HUES48 (cell line): Measurements from ENCODE around the gene RSPH9.
A peak's percentile ranks its signal among the peaks of the same experiment; 100 is the strongest.

Experiments used
- H3K27ac ChIP-seq: one replicate; pipeline ENCODE4 v1.7.0; 2013; ENCODE audit warnings: low read depth, low read length, inconsistent platforms
- H3K27me3 ChIP-seq: 2 replicates; pipeline ENCODE4 v1.6.1; 2013; ENCODE audit warnings: mild to moderate bottlenecking, low read length; ENCODE audit not compliant: control insufficient read depth, insufficient read depth
- H3K36me3 ChIP-seq: 2 replicates; pipeline ENCODE4 v1.6.1; 2013; ENCODE audit warnings: low read length; ENCODE audit not compliant: control insufficient read depth, insufficient read depth
- H3K4me1 ChIP-seq: 2 replicates; pipeline ENCODE4 v1.6.1; 2013; ENCODE audit warnings: mild to moderate bottlenecking, low read length; ENCODE audit not compliant: control insufficient read depth, insufficient read depth
- H3K4me3 ChIP-seq: 2 replicates; pipeline ENCODE4 v1.5.1; 2013; ENCODE audit warnings: mild to moderate bottlenecking, low read depth, low read length
- H3K9ac ChIP-seq: 2 replicates; pipeline ENCODE4 v1.6.1; 2013; ENCODE audit warnings: mild to moderate bottlenecking, low read depth, low read length, moderate library complexity
- H3K9me3 ChIP-seq: 2 replicates; pipeline ENCODE4 v1.6.1; 2013; ENCODE audit warnings: low read length; ENCODE audit not compliant: control insufficient read depth, insufficient read depth

Gene RSPH9

DNA sequence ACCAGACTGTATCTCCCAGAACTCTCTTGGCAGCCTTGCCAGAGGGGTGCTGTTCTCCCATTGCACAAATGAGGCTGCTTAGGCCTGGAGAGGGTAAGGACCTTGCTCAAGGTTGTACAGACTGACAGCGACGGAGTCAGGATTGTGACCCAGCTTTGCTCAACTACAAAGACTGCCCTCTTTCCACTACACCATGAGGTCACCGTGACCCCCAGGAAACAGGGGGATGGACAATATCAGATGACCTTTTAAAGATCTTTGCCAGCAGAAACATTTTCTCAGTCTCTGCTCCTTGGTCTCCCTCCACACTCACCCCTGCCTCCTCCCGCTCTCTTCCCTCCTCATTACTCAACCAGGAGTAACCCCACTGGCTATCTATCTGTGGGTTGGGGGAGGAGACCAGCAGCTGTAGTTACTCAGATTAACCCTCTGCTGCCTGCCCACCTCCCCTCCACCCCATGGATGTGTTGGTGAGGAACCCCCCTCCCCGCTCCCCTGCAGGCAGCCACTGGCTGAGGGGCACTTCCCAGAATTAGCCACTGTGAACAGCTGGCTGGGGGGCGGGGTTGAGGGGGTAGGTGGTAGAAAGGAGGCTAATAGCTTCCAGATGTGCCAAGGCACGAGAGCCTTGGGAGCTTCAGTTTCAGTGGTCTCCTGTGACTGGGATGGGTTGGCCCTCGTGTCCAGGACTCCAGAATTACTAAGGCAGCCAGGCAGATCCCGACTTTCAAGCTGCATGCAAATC, 69.6 kb downstream of the RSPH9 start:
- H3K4me1 ChIP-seq = peaks cover 9% of the 10 kb centered on the region

DNA sequence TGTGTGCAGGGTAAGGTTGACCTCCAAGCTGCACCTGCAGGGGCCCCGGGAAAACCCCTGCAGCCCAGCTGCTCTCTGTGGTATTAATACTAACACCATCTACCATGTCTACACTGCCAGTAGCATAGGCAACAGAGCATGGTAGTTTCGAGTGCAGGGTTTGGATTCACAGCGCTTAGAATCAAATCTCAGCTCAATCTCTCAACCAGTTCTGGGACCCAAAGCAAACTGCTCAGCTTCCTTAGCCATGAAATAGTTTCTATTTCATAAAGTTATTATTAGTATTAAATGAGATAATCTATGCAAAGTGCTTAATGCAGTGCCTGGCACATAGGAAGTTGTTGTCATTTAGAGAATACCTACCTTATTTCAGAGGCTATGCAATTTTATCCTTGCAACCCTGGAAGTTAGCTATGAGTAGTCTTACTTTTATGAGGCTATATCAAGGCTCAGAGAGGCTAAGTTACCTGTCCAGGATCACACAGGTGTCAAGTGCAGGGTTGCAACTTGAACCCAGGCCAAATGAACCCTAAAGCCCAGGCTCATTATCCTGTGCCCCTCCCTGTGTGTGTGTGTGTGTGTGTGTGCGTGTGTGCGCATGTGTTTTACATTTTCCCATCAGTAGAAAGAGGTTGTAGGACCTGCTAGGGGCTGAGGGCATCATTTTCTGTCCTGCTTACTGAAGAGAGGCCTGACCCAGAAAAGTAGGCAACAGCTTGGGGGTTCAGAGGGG, 70.4 kb downstream of the RSPH9 start:
- no peak overlapping the region for H3K27ac ChIP-seq
- H3K9me3 ChIP-seq = no peaks in the 10 kb centered on the region
- no peak overlapping the region for H3K9ac ChIP-seq
- H3K36me3 ChIP-seq = no peaks in the 10 kb centered on the region
- peaks cover 5% of the 10 kb centered on the region; the same call in 1 of the 2 replicates for H3K4me1 ChIP-seq
- no peaks in the 10 kb centered on the region for H3K27me3 ChIP-seq
- no peak overlapping the region for H3K4me3 ChIP-seq

More for the DNA sequence above, 69.6 kb downstream of the RSPH9 start:
- Histone ChIP-seq H3K4me3 (no peak overlapping the region), H3K27me3 (no peaks in the 10 kb centered on the region), H3K36me3 (no peaks in the 10 kb centered on the region), H3K9me3 (no peaks in the 10 kb centered on the region), H3K9ac (no peak overlapping the region), H3K27ac (peak overlapping the region; percentile 14)

DNA sequence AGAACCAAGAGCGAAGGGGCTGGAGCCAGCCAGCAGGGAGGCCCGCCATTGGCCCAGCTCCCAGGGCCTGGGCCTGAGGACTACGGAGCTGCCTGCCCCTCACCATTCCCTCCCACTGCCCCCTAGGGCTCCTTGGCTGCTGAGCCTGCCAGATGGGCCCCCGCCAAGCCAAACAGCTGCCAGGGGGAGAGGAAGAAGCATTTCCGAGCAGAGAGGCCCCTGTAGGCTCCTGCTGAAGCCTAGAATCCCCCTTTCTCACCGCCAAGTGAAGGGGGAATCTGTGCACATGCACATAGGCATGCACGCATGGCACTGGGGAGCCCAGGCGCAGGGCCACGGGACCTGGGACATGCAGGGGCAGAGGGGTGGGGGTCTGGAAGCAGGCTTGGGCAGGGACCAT, 71.3 kb downstream of the RSPH9 start:
- no peak overlapping the region for H3K9ac ChIP-seq

DNA sequence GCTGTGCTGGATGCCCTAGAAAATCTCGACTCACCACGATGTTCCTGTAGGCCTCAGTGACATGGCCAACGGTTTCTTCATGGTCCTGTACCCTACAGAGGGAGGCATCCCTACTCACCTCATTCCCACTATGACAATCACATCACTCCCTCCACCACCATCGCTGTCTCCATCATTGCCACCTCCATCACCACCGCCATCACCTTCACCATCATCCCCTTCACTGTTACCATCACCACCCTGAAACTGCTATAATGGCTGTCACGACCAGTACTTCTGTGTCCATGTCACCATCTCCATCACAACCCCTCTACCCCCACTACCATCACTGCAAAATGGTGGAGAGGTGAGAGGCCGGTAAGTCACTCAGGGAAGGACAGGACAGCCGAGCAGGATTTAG, 72.6 kb downstream of the RSPH9 start:
- Histone ChIP-seq H3K36me3 (no peaks in the 10 kb centered on the region), H3K27me3 (no peaks in the 10 kb centered on the region), H3K27ac (no peak overlapping the region), H3K4me1 (peaks cover 5% of the 10 kb centered on the region; the same call in 1 of the 2 replicates), H3K9ac (no peak overlapping the region), H3K4me3 (no peak overlapping the region), H3K9me3 (no peaks in the 10 kb centered on the region)

More for the DNA sequence above, 71.3 kb downstream of the RSPH9 start:
- H3K4me3 ChIP-seq = no peak overlapping the region
- no peaks in the 10 kb centered on the region for H3K9me3 ChIP-seq
- no peaks in the 10 kb centered on the region for H3K36me3 ChIP-seq
- peaks cover 5% of the 10 kb centered on the region; the same call in 1 of the 2 replicates for H3K4me1 ChIP-seq
- no peaks in the 10 kb centered on the region for H3K27me3 ChIP-seq
- H3K27ac ChIP-seq = no peak overlapping the region

DNA sequence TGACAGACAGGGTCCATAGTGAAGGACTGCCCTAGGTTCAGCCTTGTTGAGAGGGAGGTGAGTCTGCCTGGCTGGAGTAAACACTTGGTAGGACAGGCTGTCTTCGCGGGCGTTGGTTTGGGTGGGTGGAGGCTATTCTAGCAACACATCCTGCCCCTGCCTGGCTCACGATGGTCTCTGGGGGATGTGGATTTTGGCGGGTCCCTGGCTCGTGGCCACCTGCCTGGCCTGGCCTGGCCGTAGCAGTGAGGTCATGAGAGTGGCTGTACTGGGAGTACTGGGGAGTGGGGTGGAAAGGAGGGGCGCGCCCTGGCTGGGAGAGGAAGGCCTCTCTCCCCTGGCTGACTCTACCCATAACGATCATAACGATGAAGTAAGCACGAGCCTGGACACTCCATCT, 73.0 kb downstream of the RSPH9 start:
- no peaks in the 10 kb centered on the region for H3K9me3 ChIP-seq
- no peaks in the 10 kb centered on the region for H3K27me3 ChIP-seq
- H3K4me1 ChIP-seq = peaks cover 5% of the 10 kb centered on the region; the same call in 1 of the 2 replicates
- peak overlapping the region; percentile 41 for H3K27ac ChIP-seq
- H3K9ac ChIP-seq = no peak overlapping the region
- H3K36me3 ChIP-seq = no peaks in the 10 kb centered on the region
- no peak overlapping the region for H3K4me3 ChIP-seq

DNA sequence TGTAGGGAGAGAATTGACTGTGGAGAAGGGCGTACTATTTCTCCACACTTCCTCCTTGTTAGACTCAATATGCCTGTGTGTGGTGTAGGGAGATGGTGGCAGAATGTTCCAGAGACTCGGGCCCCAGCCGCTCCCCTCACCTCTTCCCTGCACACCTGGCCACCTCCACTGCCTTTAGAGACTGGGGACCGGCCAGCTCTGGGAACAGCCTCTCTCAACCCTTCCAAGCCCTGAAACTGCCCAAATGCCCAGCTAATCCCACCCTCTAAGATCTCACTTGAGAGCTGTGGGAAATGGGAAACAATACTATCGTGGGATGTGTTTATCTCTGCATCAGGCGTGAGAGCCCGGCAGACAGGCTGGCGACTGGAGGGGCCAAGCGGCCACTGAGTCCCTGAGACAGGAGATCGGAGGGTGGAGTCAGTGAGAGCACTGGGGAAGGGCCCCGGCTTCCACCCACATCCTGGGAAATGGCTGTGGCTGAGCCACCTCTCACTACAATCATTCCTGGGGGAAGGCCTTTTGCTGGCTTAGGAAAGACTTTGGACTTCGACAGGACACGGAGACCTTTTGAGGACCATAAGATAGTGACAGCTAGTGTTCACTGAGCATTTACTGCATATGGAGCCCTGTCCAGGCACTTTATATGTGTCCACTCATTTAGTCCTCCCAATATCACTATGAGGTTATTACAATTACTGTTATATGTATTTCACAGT, 73.7 kb downstream of the RSPH9 start:
- Histone ChIP-seq H3K27me3 (no peaks in the 10 kb centered on the region), H3K27ac (peak overlapping the region; percentile 41), H3K4me1 (peaks cover 5% of the 10 kb centered on the region; the same call in 1 of the 2 replicates), H3K9me3 (no peaks in the 10 kb centered on the region), H3K36me3 (no peaks in the 10 kb centered on the region), H3K9ac (no peak overlapping the region), H3K4me3 (no peak overlapping the region)

DNA sequence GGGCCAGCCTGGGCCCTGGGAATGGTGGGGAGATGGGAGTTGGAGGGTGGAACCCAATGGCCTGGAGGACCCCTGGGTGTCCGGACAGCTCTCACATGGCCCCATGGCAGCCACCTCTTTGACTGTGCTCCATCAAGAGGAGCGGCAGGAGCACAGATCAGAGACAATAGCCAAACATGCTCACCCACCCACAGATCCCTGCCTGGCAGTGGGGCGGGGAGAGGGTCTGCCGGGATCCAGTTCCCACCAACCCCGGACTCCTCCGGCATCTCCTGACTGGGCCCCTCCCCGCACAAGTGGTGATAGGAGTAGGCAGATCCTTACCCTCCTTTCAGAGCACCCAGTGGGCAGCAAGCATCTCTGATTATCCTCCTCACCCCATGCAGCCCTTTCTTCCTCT, 74.7 kb downstream of the RSPH9 start:
- H3K4me3 ChIP-seq = no peak overlapping the region
- no peaks in the 10 kb centered on the region for H3K27me3 ChIP-seq
- H3K4me1 ChIP-seq = no peaks in the 10 kb centered on the region; the same call in 1 of the 2 replicates
- H3K36me3 ChIP-seq = no peaks in the 10 kb centered on the region
- no peaks in the 10 kb centered on the region for H3K9me3 ChIP-seq
- no peak overlapping the region for H3K27ac ChIP-seq
- no peak overlapping the region for H3K9ac ChIP-seq

DNA sequence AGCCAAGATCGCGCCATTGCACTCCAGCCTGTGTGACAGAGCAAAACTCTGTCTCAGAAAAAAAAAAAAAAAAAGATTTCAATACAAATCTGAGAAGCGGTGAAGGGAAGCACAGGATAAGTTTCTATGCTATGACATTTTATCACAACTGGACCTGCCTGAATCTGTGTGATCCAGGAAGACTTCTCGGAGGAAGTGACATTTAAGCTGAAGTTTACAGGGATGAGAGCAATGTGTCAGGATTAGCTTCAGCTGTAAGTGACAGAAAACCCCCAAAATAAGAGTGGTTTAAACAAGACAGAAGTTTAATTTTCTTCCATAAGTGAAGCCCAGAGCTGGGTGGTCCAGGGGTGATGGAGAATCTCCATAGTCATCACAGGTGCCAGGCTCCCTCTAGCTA, 76.2 kb downstream of the RSPH9 start:
- Histone ChIP-seq H3K9me3 (no peaks in the 10 kb centered on the region), H3K9ac (no peak overlapping the region), H3K36me3 (no peaks in the 10 kb centered on the region), H3K4me3 (no peak overlapping the region), H3K27ac (no peak overlapping the region), H3K27me3 (no peaks in the 10 kb centered on the region), H3K4me1 (no peaks in the 10 kb centered on the region; the same call in 1 of the 2 replicates)
